SK-N-SH treated with all-trans-retinoic acid at 6 μM for 48 hours (cell line): ENCODE data around the gene HMCN2.

Experiments
- ATAC-seq: fragments of 200-7000 bp; cut with Tn5 transposase; 3 replicates; pipeline ENCODE4 v1.9.1; 2020; ENCODE audit warnings: mild to moderate bottlenecking, moderate library complexity
- ARNTL ChIP-seq: fragments of 450-650 bp; formaldehyde crosslinking; IDR thresholded peaks from 2 replicates; pipeline ENCODE4 v1.5.0; 2020; ENCODE audit warnings: low read depth, mild to moderate bottlenecking, moderate library complexity, borderline replicate concordance
- BACH2 ChIP-seq: fragments of 250-450 bp; sonication (Bioruptor Pico); IDR thresholded peaks from 2 replicates; pipeline ENCODE4 v1.9.0; 2021; ENCODE audit warnings: mild to moderate bottlenecking, borderline replicate concordance
- CREB5 ChIP-seq: fragments of 250-450 bp; sonication (Bioruptor Pico); IDR thresholded peaks from 2 replicates; pipeline ENCODE4 v1.5.1; 2020; ENCODE audit warnings: low read depth, mild to moderate bottlenecking, moderate library complexity
- CSDC2 ChIP-seq: fragments of 250-450 bp; sonication (Bioruptor Pico); IDR thresholded peaks from 2 replicates; pipeline ENCODE4 v1.5.0; 2020; ENCODE audit warnings: mild to moderate bottlenecking, moderate library complexity
- ESRRG ChIP-seq: fragments of 250-450 bp; sonication (Bioruptor Pico); IDR thresholded peaks from 2 replicates; pipeline ENCODE4 v1.6.1; 2021; ENCODE audit warnings: mild to moderate bottlenecking
- GLIS3 ChIP-seq: fragments of 250-450 bp; sonication (Bioruptor Pico); IDR thresholded peaks from 2 replicates; pipeline ENCODE4 v1.5.0; 2020; ENCODE audit warnings: mild to moderate bottlenecking, moderate library complexity
- ISL1 ChIP-seq: fragments of 250-450 bp; sonication (Bioruptor Pico); IDR thresholded peaks from 2 replicates; pipeline ENCODE4 v2.1.2; 2022; ENCODE audit warnings: mild to moderate bottlenecking, moderate library complexity
- PATZ1 ChIP-seq: fragments of 250-450 bp; sonication (Bioruptor Pico); IDR thresholded peaks from 2 replicates; pipeline ENCODE4 v1.8.0; 2020; ENCODE audit warnings: mild to moderate bottlenecking, moderate library complexity, borderline replicate concordance
- POU6F1 ChIP-seq: fragments of 250-450 bp; sonication (Bioruptor Pico); IDR thresholded peaks from 2 replicates; pipeline ENCODE4 v1.8.0; 2021; ENCODE audit warnings: low read depth, mild to moderate bottlenecking, moderate library complexity, borderline replicate concordance
- SNAI2 ChIP-seq: fragments of 250-450 bp; sonication (Bioruptor Pico); IDR thresholded peaks from 2 replicates; pipeline ENCODE4 v1.5.0; 2020; ENCODE audit warnings: mild to moderate bottlenecking, moderate library complexity
- TCF4 ChIP-seq: fragments of 250-450 bp; sonication (Bioruptor Pico); IDR thresholded peaks from 2 replicates; pipeline ENCODE4 v1.8.0; 2021; ENCODE audit warnings: mild to moderate bottlenecking, moderate library complexity, borderline replicate concordance
- TOX ChIP-seq: fragments of 250-450 bp; sonication (Bioruptor Pico); IDR thresholded peaks from 2 replicates; pipeline ENCODE4 v1.8.0; 2021; ENCODE audit warnings: mild to moderate bottlenecking, moderate library complexity, borderline replicate concordance
- TSHZ2 ChIP-seq: fragments of 250-450 bp; sonication (Bioruptor Pico); IDR thresholded peaks from 2 replicates; pipeline ENCODE4 v1.5.0; 2020; ENCODE audit warnings: mild to moderate bottlenecking, moderate library complexity
- ZC3H10 ChIP-seq: fragments of 250-450 bp; sonication (Bioruptor Pico); IDR thresholded peaks from 2 replicates; pipeline ENCODE4 v1.5.1; 2021; ENCODE audit warnings: mild to moderate bottlenecking, moderate library complexity
- ZFP3 ChIP-seq: fragments of 250-450 bp; sonication (Bioruptor Pico); IDR thresholded peaks from 2 replicates; pipeline ENCODE4 v1.5.0; 2020; ENCODE audit warnings: mild to moderate bottlenecking, moderate library complexity
- ZFP30 ChIP-seq: fragments of 450-650 bp; formaldehyde crosslinking; IDR thresholded peaks from 2 replicates; pipeline ENCODE4 v1.5.0; 2022; ENCODE audit warnings: mild to moderate bottlenecking, moderate library complexity
- ZNF565 ChIP-seq: fragments of 450-650 bp; formaldehyde crosslinking; conservative IDR thresholded peaks from 2 replicates; pipeline ENCODE4 v1.5.0; 2020; ENCODE audit warnings: low read depth, mild to moderate bottlenecking, moderate library complexity
- ZNF70 ChIP-seq: fragments of 450-650 bp; formaldehyde crosslinking; IDR thresholded peaks from 2 replicates; pipeline ENCODE4 v1.5.0; 2020; ENCODE audit warnings: mild to moderate bottlenecking, moderate library complexity
- ZNF8 ChIP-seq: fragments of 450-650 bp; formaldehyde crosslinking; IDR thresholded peaks from 2 replicates; pipeline ENCODE4 v1.5.0; 2020; ENCODE audit warnings: mild to moderate bottlenecking, moderate library complexity
- TF ChIP-seq, protein P1 (sequence below): fragments of 250-450 bp; sonication (Bioruptor Pico); IDR thresholded peaks from 2 replicates; pipeline ENCODE4 v1.5.1; 2021; ENCODE audit warnings: mild to moderate bottlenecking, moderate library complexity

HMCN2 gene

GRCh38 chr9:130421802-130422276 lies 156.3 kb downstream of the HMCN2 start (continued):
- TF ChIP-seq PATZ1 (CRISPR knock-in tag) (0 out of 2 replicates have a peak, but pooled peaks have one; percentile 57), ARNTL (CRISPR knock-in tag) (no peak), CSDC2 (CRISPR knock-in tag) (no peak)
- TF ChIP-seq, all 23 proteins: peak for 10

- TF ChIP-seq GLIS3 (no peak), TCF4 (no peak), CREB5 (CRISPR knock-in tag) (no peak), ISL1 (CRISPR knock-in tag) (no peak), BACH2 (CRISPR knock-in tag) (no peak), SNAI2 (CRISPR knock-in tag) (no peak), ZFP3 (CRISPR knock-in tag) (no peak), ARNTL (CRISPR knock-in tag) (no peak), POU6F1 (CRISPR knock-in tag) (no peak), ZNF70 (CRISPR knock-in tag) (no peak), ESRRG (CRISPR knock-in tag) (no peak), TOX (CRISPR knock-in tag) (no peak), ZNF8 (CRISPR knock-in tag) (no peak), PATZ1 (CRISPR knock-in tag) (no peak), ZFP30 (CRISPR knock-in tag) (no peak), ZNF565 (no peak), TSHZ2 (CRISPR knock-in tag) (no peak), ZC3H10 (CRISPR knock-in tag) (no peak)
- TF ChIP-seq, protein P1, sequence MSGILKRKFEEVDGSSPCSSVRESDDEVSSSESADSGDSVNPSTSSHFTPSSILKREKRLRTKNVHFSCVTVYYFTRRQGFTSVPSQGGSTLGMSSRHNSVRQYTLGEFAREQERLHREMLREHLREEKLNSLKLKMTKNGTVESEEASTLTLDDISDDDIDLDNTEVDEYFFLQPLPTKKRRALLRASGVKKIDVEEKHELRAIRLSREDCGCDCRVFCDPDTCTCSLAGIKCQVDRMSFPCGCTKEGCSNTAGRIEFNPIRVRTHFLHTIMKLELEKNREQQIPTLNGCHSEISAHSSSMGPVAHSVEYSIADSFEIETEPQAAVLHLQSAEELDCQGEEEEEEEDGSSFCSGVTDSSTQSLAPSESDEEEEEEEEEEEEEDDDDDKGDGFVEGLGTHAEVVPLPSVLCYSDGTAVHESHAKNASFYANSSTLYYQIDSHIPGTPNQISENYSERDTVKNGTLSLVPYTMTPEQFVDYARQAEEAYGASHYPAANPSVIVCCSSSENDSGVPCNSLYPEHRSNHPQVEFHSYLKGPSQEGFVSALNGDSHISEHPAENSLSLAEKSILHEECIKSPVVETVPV (CRISPR knock-in tag), result no peak
- TF ChIP-seq, all 23 proteins: peak for 0
- ATAC-seq, result no peak
Measured at GRCh38 chr9:130422546-130422945, 157.0 kb downstream of the HMCN2 start.
